Omental fat pad (tissue), 4 donors: ENCODE data around the gene SCMH1. TPM values are rescaled to one million over a fixed set of nuclear protein-coding genes. Genes with fewer than 3 reads are reported as not detected.

ENCODE experiments used
- ATAC-seq: fragments of 150-250 bp; one replicate; pipeline ENCODE4 v1.9.1; 2016; ENCODE audit warnings: mild to moderate bottlenecking, moderate library complexity; ENCODE audit not compliant: low FRiP score
- DNase-seq: peaks from one replicate; pipeline ENCODE4 v3.0.0-alpha.2; 2019; ENCODE audit warnings: low spot score
- total RNA-seq, 4 donors: library from RNA; depleted of rRNA; stranded (reverse); fragments of >200 nt; gene quantifications; one replicate each; pipeline ENCODE4 v1.1.0, GENCODE V29; 2016
- TF ChIP-seq, protein P1 (sequence below), 3 donors: fragments of 450-650 bp; IDR thresholded peaks; one replicate each; pipeline ENCODE4 v1.5.1; 2016 to 2017; ENCODE audit warnings: antibody characterized with exemption in 3 of 3, mild to moderate bottlenecking in 3 of 3, moderate library complexity in 2 of 3

SCMH1 gene
- total RNA-seq, 4 donors from 2014 or later: 19.9 to 42.8 (median 31.3) TPM

GRCh38 chr1:41078616-41079015 lies 163.5 kb downstream of the SCMH1 start:
- DNase-seq (no peak), ATAC-seq (no peak)
- TF ChIP-seq, protein P1, sequence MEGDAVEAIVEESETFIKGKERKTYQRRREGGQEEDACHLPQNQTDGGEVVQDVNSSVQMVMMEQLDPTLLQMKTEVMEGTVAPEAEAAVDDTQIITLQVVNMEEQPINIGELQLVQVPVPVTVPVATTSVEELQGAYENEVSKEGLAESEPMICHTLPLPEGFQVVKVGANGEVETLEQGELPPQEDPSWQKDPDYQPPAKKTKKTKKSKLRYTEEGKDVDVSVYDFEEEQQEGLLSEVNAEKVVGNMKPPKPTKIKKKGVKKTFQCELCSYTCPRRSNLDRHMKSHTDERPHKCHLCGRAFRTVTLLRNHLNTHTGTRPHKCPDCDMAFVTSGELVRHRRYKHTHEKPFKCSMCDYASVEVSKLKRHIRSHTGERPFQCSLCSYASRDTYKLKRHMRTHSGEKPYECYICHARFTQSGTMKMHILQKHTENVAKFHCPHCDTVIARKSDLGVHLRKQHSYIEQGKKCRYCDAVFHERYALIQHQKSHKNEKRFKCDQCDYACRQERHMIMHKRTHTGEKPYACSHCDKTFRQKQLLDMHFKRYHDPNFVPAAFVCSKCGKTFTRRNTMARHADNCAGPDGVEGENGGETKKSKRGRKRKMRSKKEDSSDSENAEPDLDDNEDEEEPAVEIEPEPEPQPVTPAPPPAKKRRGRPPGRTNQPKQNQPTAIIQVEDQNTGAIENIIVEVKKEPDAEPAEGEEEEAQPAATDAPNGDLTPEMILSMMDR (IDR thresholded peaks at IDR 0.05): no peak

GRCh38 chr1:41078193-41078592 lies 163.9 kb downstream of the SCMH1 start:
- ATAC-seq (no peak), DNase-seq (no peak)
- TF ChIP-seq, protein P1 (IDR thresholded peaks at IDR 0.05): no peak

DNA sequence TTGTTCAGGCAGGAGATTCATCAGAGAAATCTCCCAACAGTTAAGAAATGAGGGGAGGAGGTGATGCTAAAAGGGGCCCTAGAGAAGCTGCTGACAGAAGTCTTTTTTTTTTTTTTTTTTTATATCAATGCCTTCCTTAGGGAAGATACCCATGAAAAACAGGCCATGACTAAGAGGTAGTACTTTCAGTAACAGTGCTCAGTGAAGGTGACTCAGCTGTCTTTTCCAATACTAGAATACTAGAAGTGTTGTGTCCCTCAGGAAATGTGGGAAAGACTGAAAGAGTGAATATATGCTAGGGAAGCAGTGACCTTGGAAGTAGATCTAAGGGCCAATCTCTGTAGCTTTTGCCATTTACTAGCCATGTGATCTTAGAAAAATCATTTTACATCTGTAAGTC lies 168.1 kb downstream of the SCMH1 start:
- DNase-seq (no peak), ATAC-seq (no peak)
- TF ChIP-seq, protein P1 (IDR thresholded peaks at IDR 0.05): no peak

DNA sequence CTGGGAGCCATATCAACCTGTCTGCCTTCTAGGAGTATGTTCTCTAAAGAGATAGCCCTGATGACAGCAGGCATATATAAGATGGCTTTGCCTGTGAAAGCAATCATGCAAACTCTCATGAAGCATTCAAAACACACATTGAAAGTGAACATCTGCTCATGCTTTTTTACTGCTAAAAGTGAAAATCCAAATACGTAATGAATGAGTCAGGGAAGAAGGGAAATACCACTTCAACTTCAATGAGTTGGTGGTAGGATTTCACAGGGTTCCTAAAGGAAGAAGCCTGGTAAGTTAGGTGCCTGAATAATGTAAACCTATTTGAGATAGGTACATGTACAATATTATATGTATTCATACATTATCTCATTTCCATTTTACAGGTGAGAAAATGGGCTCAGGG lies 170.1 kb downstream of the SCMH1 start:
- no peak for ATAC-seq
- TF ChIP-seq, protein P1 (IDR thresholded peaks at IDR 0.05): no peak
- DNase-seq: no peak

DNA sequence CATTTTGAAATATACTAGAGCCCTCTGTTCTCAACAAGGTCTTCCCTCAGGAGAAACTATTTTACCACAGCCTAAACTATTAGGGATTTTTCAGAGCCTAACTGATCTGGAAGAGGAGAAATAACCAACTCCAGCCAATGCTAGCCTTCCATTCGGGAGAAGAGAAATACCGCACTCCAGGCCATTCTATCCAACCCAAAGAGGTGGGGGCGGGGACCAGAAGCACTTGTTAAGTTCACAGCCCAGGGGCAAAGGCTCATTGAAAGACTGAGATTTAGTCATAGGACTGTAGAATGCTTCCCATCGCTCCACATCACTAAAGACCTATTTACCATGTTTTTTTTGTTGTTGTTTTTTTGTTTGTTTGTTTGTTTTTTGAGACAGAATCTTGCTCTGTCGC lies 185.2 kb downstream of the SCMH1 start:
- ATAC-seq (no peak), DNase-seq (no peak)
- TF ChIP-seq, protein P1 (IDR thresholded peaks at IDR 0.05): no peak

GRCh38 chr1:41053316-41053715 lies 188.8 kb downstream of the SCMH1 start:
- ATAC-seq (no peak), DNase-seq (no peak)

DNA sequence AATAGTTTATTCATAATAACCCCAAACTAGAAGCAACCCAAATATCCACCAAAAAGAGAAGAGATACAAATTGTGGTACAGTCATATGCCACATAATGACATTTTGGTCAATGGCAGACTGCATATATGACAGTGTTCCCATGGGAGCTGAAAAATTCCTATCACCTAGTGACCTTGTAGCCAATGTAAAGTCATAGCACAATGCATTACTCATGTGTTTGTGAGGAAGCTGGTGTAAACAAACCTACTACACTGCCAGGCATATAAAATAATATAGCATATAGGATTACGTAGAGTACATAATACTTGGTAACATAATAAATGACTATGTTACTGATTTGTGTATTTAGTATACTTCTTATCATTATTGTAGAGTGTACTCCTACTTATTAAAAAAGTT lies 191.1 kb downstream of the SCMH1 start:
- TF ChIP-seq, protein P1 (IDR thresholded peaks at IDR 0.05): no peak
- ATAC-seq (no peak), DNase-seq (no peak)

More at GRCh38 chr1:41053316-41053715, 188.8 kb downstream of the SCMH1 start:
- TF ChIP-seq, protein P1 (IDR thresholded peaks at IDR 0.05): no peak
